ENCODE measurements around the gene GULP1.

Gene GULP1

GRCh38 chr2:188426121-188426520 lies 134.4 kb downstream of the GULP1 start:
- Histone ChIP-seq H3K27me3 (ENCODE audit: insufficient read depth, poor library complexity, severe bottlenecking) (no peaks in the 10 kb centered on the region), H3K9me3 (ENCODE audit: severe bottlenecking) (no peaks in the 10 kb centered on the region), H3K4me3 (ENCODE audit: severe bottlenecking) (no peak overlapping the region), H3K27ac (ENCODE audit: poor library complexity, severe bottlenecking) (no peak overlapping the region), H3K4me1 (ENCODE audit: insufficient read depth, poor library complexity, severe bottlenecking) (no peaks in the 10 kb centered on the region), H3K36me3 (ENCODE audit: low read depth) (no peaks in the 10 kb centered on the region)
- no peak for TF ChIP-seq CTCF (IDR thresholded peaks at IDR 0.05; ENCODE audit: poor library complexity, severe bottlenecking)
- ATAC-seq (ENCODE audit: low read depth) (no peak), DNase-seq (ENCODE audit: low spot score) (no peak)

- Histone ChIP-seq H3K4me3 (ENCODE audit: severe bottlenecking) (no peak overlapping the region), H3K27ac (ENCODE audit: poor library complexity, severe bottlenecking) (no peak overlapping the region), H3K27me3 (ENCODE audit: insufficient read depth, poor library complexity, severe bottlenecking) (no peaks in the 10 kb centered on the region), H3K36me3 (ENCODE audit: low read depth) (no peaks in the 10 kb centered on the region), H3K4me1 (ENCODE audit: insufficient read depth, poor library complexity, severe bottlenecking) (no peaks in the 10 kb centered on the region), H3K9me3 (ENCODE audit: severe bottlenecking) (no peaks in the 10 kb centered on the region)
- no peak for TF ChIP-seq CTCF (IDR thresholded peaks at IDR 0.05; ENCODE audit: poor library complexity, severe bottlenecking)
- DNase-seq (ENCODE audit: low spot score): no peak
- no peak for ATAC-seq (ENCODE audit: low read depth)
Measured at GRCh38 chr2:188430705-188431104, 139.0 kb downstream of the GULP1 start.

DNA sequence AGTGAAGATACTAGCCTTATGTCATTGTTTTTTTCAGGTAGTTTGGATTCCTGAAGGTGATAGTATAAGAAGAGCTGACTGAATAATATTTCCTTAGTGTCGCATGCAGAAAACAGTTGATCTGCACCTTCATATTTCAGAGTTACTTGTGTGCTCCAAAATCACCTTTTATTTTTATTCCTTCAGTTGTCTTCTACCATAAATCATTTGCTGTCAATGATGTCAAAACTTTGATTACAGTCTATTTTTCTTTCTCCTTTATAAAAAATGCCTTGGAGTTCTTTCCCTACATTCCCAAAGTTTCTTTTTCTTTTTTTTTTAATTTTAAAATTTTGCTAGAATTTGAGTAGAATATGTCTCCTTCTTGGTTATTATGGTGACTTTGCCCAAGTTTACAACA lies 142.3 kb downstream of the GULP1 start:
- no peaks in the 10 kb centered on the region for H3K9me3 ChIP-seq (ENCODE audit: severe bottlenecking)
- H3K27ac ChIP-seq (ENCODE audit: poor library complexity, severe bottlenecking): no peak overlapping the region
- H3K4me3 ChIP-seq (ENCODE audit: severe bottlenecking): no peak overlapping the region
- TF ChIP-seq CTCF (IDR thresholded peaks at IDR 0.05; ENCODE audit: poor library complexity, severe bottlenecking): no peak
- no peak for ATAC-seq (ENCODE audit: low read depth)
- no peaks in the 10 kb centered on the region for H3K27me3 ChIP-seq (ENCODE audit: insufficient read depth, poor library complexity, severe bottlenecking)
- H3K36me3 ChIP-seq (ENCODE audit: low read depth): no peaks in the 10 kb centered on the region
- DNase-seq (ENCODE audit: low spot score): no peak
- no peaks in the 10 kb centered on the region for H3K4me1 ChIP-seq (ENCODE audit: insufficient read depth, poor library complexity, severe bottlenecking)

DNA sequence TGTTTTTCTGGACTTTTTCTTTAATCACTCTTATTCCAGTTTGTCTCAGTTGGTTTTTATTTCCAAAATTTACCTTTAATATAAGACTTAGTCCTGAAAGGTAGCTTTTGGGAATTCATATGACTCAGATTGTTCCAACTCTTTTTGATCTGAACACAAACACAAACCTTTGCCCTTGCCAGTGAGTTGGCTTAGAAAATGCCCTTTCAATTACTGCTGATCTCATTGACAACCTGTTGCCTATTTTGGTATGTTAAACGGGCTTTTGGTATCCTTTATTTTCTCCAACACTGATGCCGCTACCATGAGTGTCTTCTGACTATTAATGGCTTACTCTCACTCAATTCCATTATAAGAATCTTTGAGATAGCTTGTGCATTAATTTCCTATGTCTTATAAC lies 143.4 kb downstream of the GULP1 start:
- no peak for DNase-seq (ENCODE audit: low spot score)
- TF ChIP-seq CTCF (IDR thresholded peaks at IDR 0.05; ENCODE audit: poor library complexity, severe bottlenecking): no peak
- H3K9me3 ChIP-seq (ENCODE audit: severe bottlenecking): no peaks in the 10 kb centered on the region
- ATAC-seq (ENCODE audit: low read depth): no peak
- H3K36me3 ChIP-seq (ENCODE audit: low read depth): no peaks in the 10 kb centered on the region
- no peaks in the 10 kb centered on the region for H3K27me3 ChIP-seq (ENCODE audit: insufficient read depth, poor library complexity, severe bottlenecking)
- H3K27ac ChIP-seq (ENCODE audit: poor library complexity, severe bottlenecking): no peak overlapping the region
- no peak overlapping the region for H3K4me3 ChIP-seq (ENCODE audit: severe bottlenecking)
- H3K4me1 ChIP-seq (ENCODE audit: insufficient read depth, poor library complexity, severe bottlenecking): no peaks in the 10 kb centered on the region

GRCh38 chr2:188437537-188437936 lies 145.9 kb downstream of the GULP1 start:
- no peak overlapping the region for H3K27ac ChIP-seq (ENCODE audit: poor library complexity, severe bottlenecking)
- TF ChIP-seq CTCF (IDR thresholded peaks at IDR 0.05; ENCODE audit: poor library complexity, severe bottlenecking): no peak
- no peak for DNase-seq (ENCODE audit: low spot score)

More at GRCh38 chr2:188437537-188437936, 145.9 kb downstream of the GULP1 start:
- Histone ChIP-seq H3K4me1 (ENCODE audit: insufficient read depth, poor library complexity, severe bottlenecking) (no peaks in the 10 kb centered on the region), H3K36me3 (ENCODE audit: low read depth) (no peaks in the 10 kb centered on the region), H3K4me3 (ENCODE audit: severe bottlenecking) (no peak overlapping the region), H3K9me3 (ENCODE audit: severe bottlenecking) (no peaks in the 10 kb centered on the region), H3K27me3 (ENCODE audit: insufficient read depth, poor library complexity, severe bottlenecking) (no peaks in the 10 kb centered on the region)
- no peak for ATAC-seq (ENCODE audit: low read depth)

Measured in RWPE2 (cell line).